Astrocyte (in vitro differentiated cells and primary cell): Measurements from ENCODE around the gene MRTFB. TPM values are rescaled to one million over a fixed set of nuclear protein-coding genes. Genes with fewer than 3 reads are reported as not detected.

Experiments
- DNase-seq: peaks from one replicate; pipeline ENCODE4 v3.0.0-alpha.2; 2010; ENCODE audit warnings: low read depth
- FAIRE-seq: peaks from 2 replicates; lab custom pipeline; 2011; peaks lifted over from hg19 to GRCh38; lab: Jason Lieb, UNC
- H2AFZ ChIP-seq: 2 replicates; pipeline ENCODE4 v1.6.0; 2012; ENCODE audit warnings: low read depth, low read length, inconsistent platforms
- H3K27ac ChIP-seq: 2 replicates; pipeline ENCODE4 v1.5.1; 2011; ENCODE audit warnings: low read depth, low read length, inconsistent platforms
- H3K27me3 ChIP-seq: 2 replicates; pipeline ENCODE4 v1.6.0; 2011; ENCODE audit warnings: low read length, inconsistent platforms; ENCODE audit not compliant: insufficient read depth
- H3K36me3 ChIP-seq: 2 replicates; pipeline ENCODE4 v1.5.1; 2011; ENCODE audit warnings: low read length, inconsistent platforms; ENCODE audit not compliant: insufficient read depth
- H3K4me1 ChIP-seq: 2 replicates; pipeline ENCODE4 v1.5.1; 2011; ENCODE audit warnings: low read length, inconsistent platforms; ENCODE audit not compliant: insufficient read depth
- H3K4me2 ChIP-seq: 2 replicates; pipeline ENCODE4 v1.6.0; 2012; ENCODE audit warnings: low read length, inconsistent platforms
- H3K4me3 ChIP-seq: 2 replicates; pipeline ENCODE4 v1.5.1; 2011; ENCODE audit warnings: low read depth, mild to moderate bottlenecking, low read length, inconsistent platforms; ENCODE audit not compliant: insufficient read depth
- H3K79me2 ChIP-seq: 2 replicates; pipeline ENCODE4 v1.6.0; 2012; ENCODE audit warnings: mild to moderate bottlenecking, low read length, inconsistent platforms; ENCODE audit not compliant: insufficient read depth
- H3K9ac ChIP-seq: 2 replicates; pipeline ENCODE4 v1.6.0; 2012; ENCODE audit warnings: mild to moderate bottlenecking, low read length, inconsistent platforms
- H3K9me3 ChIP-seq: 2 replicates; pipeline ENCODE4 v1.5.1; 2012; ENCODE audit warnings: low read depth, mild to moderate bottlenecking, low read length, inconsistent platforms; ENCODE audit not compliant: insufficient read depth
- H4K20me1 ChIP-seq: 2 replicates; pipeline ENCODE4 v1.6.0; 2012; ENCODE audit warnings: low read length, inconsistent platforms; ENCODE audit not compliant: insufficient read depth
- H3K27ac Mint-ChIP-seq: one replicate; pipeline ENCODE4 v1.8.0; 2021; ENCODE audit warnings: mild to moderate bottlenecking, mixed read lengths; ENCODE audit not compliant: unreplicated experiment
- H3K27me3 Mint-ChIP-seq: one replicate; pipeline ENCODE4 v1.8.0; 2021; ENCODE audit warnings: low read depth, mixed read lengths; ENCODE audit not compliant: unreplicated experiment
- H3K36me3 Mint-ChIP-seq: one replicate; pipeline ENCODE4 v1.8.0; 2021; ENCODE audit warnings: low read depth, mixed read lengths; ENCODE audit not compliant: unreplicated experiment
- H3K4me1 Mint-ChIP-seq: one replicate; pipeline ENCODE4 v1.8.0; 2021; ENCODE audit warnings: low read depth, mixed read lengths; ENCODE audit not compliant: unreplicated experiment
- H3K4me3 Mint-ChIP-seq: one replicate; pipeline ENCODE4 v1.8.0; 2021; ENCODE audit warnings: mild to moderate bottlenecking, moderate library complexity, mixed read lengths; ENCODE audit not compliant: unreplicated experiment
- H3K9me3 Mint-ChIP-seq: one replicate; pipeline ENCODE4 v1.8.0; 2021; ENCODE audit warnings: mild to moderate bottlenecking, mixed read lengths; ENCODE audit not compliant: unreplicated experiment
- EZH2 ChIP-seq: IDR thresholded peaks from 2 replicates; pipeline ENCODE4 v1.6.1; 2012; ENCODE audit warnings: mild to moderate bottlenecking, low read length, inconsistent platforms; ENCODE audit not compliant: insufficient read depth
- total RNA-seq: library from RNA; stranded (reverse); gene quantifications from 2 replicates; pipeline ENCODE4 v1.2.1, GENCODE V29; 2021
- TF ChIP-seq, protein P1 (sequence below): IDR thresholded peaks from 2 replicates; pipeline ENCODE4 v1.5.1; 2011; ENCODE audit warnings: low read depth, mild to moderate bottlenecking, inconsistent platforms, low read length, moderate library complexity; ENCODE audit not compliant: insufficient read depth

MRTFB gene
- total RNA-seq, 1 donor from 2014 or later: 32.5 TPM

GRCh38 chr16:14105760-14106375 is 34.7 kb downstream of the MRTFB start:
- H3K36me3 ChIP-seq: no peaks in the 10 kb centered on the region
- peaks cover 40% of the 10 kb centered on the region for H4K20me1 ChIP-seq
- no peaks in the 10 kb centered on the region for H3K4me1 ChIP-seq
- FAIRE-seq (no peak), DNase-seq (no peak)
- H3K9ac ChIP-seq: no peak overlapping the region
- TF ChIP-seq EZH2: no peak
- TF ChIP-seq, protein P1, sequence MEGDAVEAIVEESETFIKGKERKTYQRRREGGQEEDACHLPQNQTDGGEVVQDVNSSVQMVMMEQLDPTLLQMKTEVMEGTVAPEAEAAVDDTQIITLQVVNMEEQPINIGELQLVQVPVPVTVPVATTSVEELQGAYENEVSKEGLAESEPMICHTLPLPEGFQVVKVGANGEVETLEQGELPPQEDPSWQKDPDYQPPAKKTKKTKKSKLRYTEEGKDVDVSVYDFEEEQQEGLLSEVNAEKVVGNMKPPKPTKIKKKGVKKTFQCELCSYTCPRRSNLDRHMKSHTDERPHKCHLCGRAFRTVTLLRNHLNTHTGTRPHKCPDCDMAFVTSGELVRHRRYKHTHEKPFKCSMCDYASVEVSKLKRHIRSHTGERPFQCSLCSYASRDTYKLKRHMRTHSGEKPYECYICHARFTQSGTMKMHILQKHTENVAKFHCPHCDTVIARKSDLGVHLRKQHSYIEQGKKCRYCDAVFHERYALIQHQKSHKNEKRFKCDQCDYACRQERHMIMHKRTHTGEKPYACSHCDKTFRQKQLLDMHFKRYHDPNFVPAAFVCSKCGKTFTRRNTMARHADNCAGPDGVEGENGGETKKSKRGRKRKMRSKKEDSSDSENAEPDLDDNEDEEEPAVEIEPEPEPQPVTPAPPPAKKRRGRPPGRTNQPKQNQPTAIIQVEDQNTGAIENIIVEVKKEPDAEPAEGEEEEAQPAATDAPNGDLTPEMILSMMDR: no peak
- H3K27me3 Mint-ChIP-seq: no peaks in the 10 kb centered on the region
- H3K27me3 ChIP-seq: no peaks in the 10 kb centered on the region
- no peak overlapping the region for H3K4me3 Mint-ChIP-seq
- H3K4me1 Mint-ChIP-seq: peaks cover 21% of the 10 kb centered on the region
- H3K4me3 ChIP-seq: no peak overlapping the region
- peaks cover 22% of the 10 kb centered on the region for H3K79me2 ChIP-seq
- H2AFZ ChIP-seq: no peak overlapping the region
- no peak overlapping the region for H3K27ac Mint-ChIP-seq
- H3K36me3 Mint-ChIP-seq: no peaks in the 10 kb centered on the region
- no peak overlapping the region for H3K4me2 ChIP-seq
- H3K9me3 Mint-ChIP-seq: no peaks in the 10 kb centered on the region
- no peak overlapping the region for H3K27ac ChIP-seq
- H3K9me3 ChIP-seq: no peaks in the 10 kb centered on the region

DNA sequence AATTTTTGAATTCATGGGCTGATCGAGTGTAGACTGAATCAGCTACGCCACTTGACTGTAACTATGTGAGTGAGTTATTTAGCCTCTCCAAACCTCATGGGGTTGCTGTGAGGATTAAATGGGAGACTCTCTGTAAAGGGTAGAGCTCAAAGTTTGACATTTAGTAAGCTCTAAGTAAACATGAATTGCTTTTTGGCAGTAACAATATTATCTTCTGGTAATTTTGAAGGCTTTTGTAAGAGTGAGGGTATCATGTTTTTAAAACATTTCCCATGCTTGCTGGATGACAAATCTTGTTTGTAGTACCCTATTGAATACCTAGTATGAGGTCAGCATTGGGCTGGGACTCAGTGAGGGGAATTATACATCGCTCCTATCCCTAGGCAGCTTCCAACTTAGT is 35.3 kb downstream of the MRTFB start:
- Mint-ChIP-seq H3K4me1 (peaks cover 18% of the 10 kb centered on the region), H3K27me3 (no peaks in the 10 kb centered on the region), H3K27ac (no peak overlapping the region), H3K4me3 (no peak overlapping the region), H3K9me3 (no peaks in the 10 kb centered on the region), H3K36me3 (no peaks in the 10 kb centered on the region)
- Histone ChIP-seq H2AFZ (no peak overlapping the region), H4K20me1 (peaks cover 43% of the 10 kb centered on the region), H3K4me3 (no peak overlapping the region), H3K9ac (no peak overlapping the region), H3K36me3 (no peaks in the 10 kb centered on the region), H3K79me2 (peaks cover 24% of the 10 kb centered on the region), H3K9me3 (no peaks in the 10 kb centered on the region), H3K4me2 (no peak overlapping the region), H3K27ac (no peak overlapping the region), H3K4me1 (no peaks in the 10 kb centered on the region), H3K27me3 (no peaks in the 10 kb centered on the region)
- no peak for TF ChIP-seq EZH2
- TF ChIP-seq, protein P1: no peak
- no peak for DNase-seq
- no peak for FAIRE-seq

- no peak for FAIRE-seq
- H3K9me3 Mint-ChIP-seq: no peaks in the 10 kb centered on the region
- DNase-seq: no peak
- Histone ChIP-seq H3K4me3 (no peak overlapping the region), H3K9me3 (no peaks in the 10 kb centered on the region), H2AFZ (no peak overlapping the region), H3K27me3 (no peaks in the 10 kb centered on the region), H3K27ac (no peak overlapping the region), H4K20me1 (peaks cover 48% of the 10 kb centered on the region), H3K4me2 (no peak overlapping the region), H3K4me1 (no peaks in the 10 kb centered on the region), H3K36me3 (no peaks in the 10 kb centered on the region), H3K9ac (no peak overlapping the region), H3K79me2 (peaks cover 28% of the 10 kb centered on the region)
- H3K36me3 Mint-ChIP-seq: no peaks in the 10 kb centered on the region
- peaks cover 14% of the 10 kb centered on the region for H3K4me1 Mint-ChIP-seq
- no peaks in the 10 kb centered on the region for H3K27me3 Mint-ChIP-seq
- H3K27ac Mint-ChIP-seq: no peak overlapping the region
- no peak overlapping the region for H3K4me3 Mint-ChIP-seq
- TF ChIP-seq EZH2: no peak
- TF ChIP-seq, protein P1: no peak
These were observed 35.8 kb downstream of the MRTFB start for GRCh38 chr16:14106961-14107360.
